Skeletal muscle cell (primary cell): ENCODE measurements around the gene TPK1.
"Not testable (repeated sequence)": the region's sequence is repeated elsewhere in the genome, so short reads cannot be mapped to it uniquely, and the experiment has no call there.

Source experiments
- DNase-seq: peaks from one replicate; pipeline ENCODE4 v3.0.0-alpha.2; 2010; ENCODE audit warnings: low read depth
- H3K4me3 ChIP-seq: 2 replicates; pipeline ENCODE4 v1.5.1; 2011; ENCODE audit warnings: low read depth, mild to moderate bottlenecking, control low read depth, low read length, moderate library complexity

TPK1 gene

GRCh38 chr7:144827621-144828020, 8.2 kb downstream of the TPK1 start:
- H3K4me3 ChIP-seq, result no peak overlapping the region
- no peak for DNase-seq

GRCh38 chr7:144826208-144826607, 9.6 kb downstream of the TPK1 start:
- H3K4me3 ChIP-seq, result no peak overlapping the region
- DNase-seq, result no peak

GRCh38 chr7:144824360-144824759, 11.5 kb downstream of the TPK1 start:
- H3K4me3 ChIP-seq, result no peak overlapping the region
- DNase-seq, result no peak

GRCh38 chr7:144822223-144822622, 13.6 kb downstream of the TPK1 start:
- no peak overlapping the region for H3K4me3 ChIP-seq

GRCh38 chr7:144821067-144821466, 14.8 kb downstream of the TPK1 start:
- H3K4me3 ChIP-seq, result no peak overlapping the region
- DNase-seq, result no peak

More at GRCh38 chr7:144822223-144822622, 13.6 kb downstream of the TPK1 start:
- DNase-seq, result no peak

GRCh38 chr7:144820552-144820951, 15.3 kb downstream of the TPK1 start:
- DNase-seq, result no peak
- H3K4me3 ChIP-seq, result no peak overlapping the region

- no peak overlapping the region for H3K4me3 ChIP-seq
- no peak for DNase-seq
Measured at GRCh38 chr7:144819566-144819965, 16.3 kb downstream of the TPK1 start.

GRCh38 chr7:144818511-144818910, 17.3 kb downstream of the TPK1 start:
- no peak overlapping the region for H3K4me3 ChIP-seq
- no peak for DNase-seq

GRCh38 chr7:144817001-144817400, 18.9 kb downstream of the TPK1 start:
- DNase-seq, result no peak
- no peak overlapping the region for H3K4me3 ChIP-seq

GRCh38 chr7:144814299-144814698, 21.6 kb downstream of the TPK1 start:
- DNase-seq, result no peak
- no peak overlapping the region for H3K4me3 ChIP-seq

GRCh38 chr7:144812379-144813283, 23.2 kb downstream of the TPK1 start:
- no peak for DNase-seq
- H3K4me3 ChIP-seq, result no peak overlapping the region

GRCh38 chr7:144805627-144806239, 30.1 kb downstream of the TPK1 start:
- no peak overlapping the region for H3K4me3 ChIP-seq
- DNase-seq, result no peak

- not testable (repeated sequence) for DNase-seq, H3K4me3 ChIP-seq
Measured at GRCh38 chr7:144800678-144801436, 35.0 kb downstream of the TPK1 start.

- H3K4me3 ChIP-seq, result no peak overlapping the region
- DNase-seq, result no peak
Measured at GRCh38 chr7:144796919-144797318, 38.9 kb downstream of the TPK1 start.

GRCh38 chr7:144792050-144792449, 43.8 kb downstream of the TPK1 start:
- DNase-seq, result no peak
- no peak overlapping the region for H3K4me3 ChIP-seq

GRCh38 chr7:144791488-144791887, 44.4 kb downstream of the TPK1 start:
- no peak for DNase-seq
- H3K4me3 ChIP-seq, result no peak overlapping the region

GRCh38 chr7:144787127-144787526, 48.7 kb downstream of the TPK1 start:
- DNase-seq, result no peak

GRCh38 chr7:144786522-144786921, 49.3 kb downstream of the TPK1 start:
- DNase-seq, result no peak

More at GRCh38 chr7:144787127-144787526, 48.7 kb downstream of the TPK1 start:
- H3K4me3 ChIP-seq, result no peak overlapping the region

GRCh38 chr7:144786079-144786478, 49.8 kb downstream of the TPK1 start:
- no peak for DNase-seq
- no peak overlapping the region for H3K4me3 ChIP-seq

More at GRCh38 chr7:144786522-144786921, 49.3 kb downstream of the TPK1 start:
- H3K4me3 ChIP-seq, result no peak overlapping the region

GRCh38 chr7:144785521-144785920, 50.3 kb downstream of the TPK1 start:
- H3K4me3 ChIP-seq, result no peak overlapping the region
- DNase-seq, result no peak
